ENCODE data around the gene COA5.

Gene COA5

GRCh38 chr2:98571796-98572195 is 36.5 kb downstream of the COA5 start:
- no peak for DNase-seq (ENCODE audit: low read depth)

GRCh38 chr2:98571121-98571701 is 37.1 kb downstream of the COA5 start:
- DNase-seq (ENCODE audit: low read depth), result no peak

GRCh38 chr2:98570356-98570755 is 38.0 kb downstream of the COA5 start:
- DNase-seq (ENCODE audit: low read depth), result no peak

DNA sequence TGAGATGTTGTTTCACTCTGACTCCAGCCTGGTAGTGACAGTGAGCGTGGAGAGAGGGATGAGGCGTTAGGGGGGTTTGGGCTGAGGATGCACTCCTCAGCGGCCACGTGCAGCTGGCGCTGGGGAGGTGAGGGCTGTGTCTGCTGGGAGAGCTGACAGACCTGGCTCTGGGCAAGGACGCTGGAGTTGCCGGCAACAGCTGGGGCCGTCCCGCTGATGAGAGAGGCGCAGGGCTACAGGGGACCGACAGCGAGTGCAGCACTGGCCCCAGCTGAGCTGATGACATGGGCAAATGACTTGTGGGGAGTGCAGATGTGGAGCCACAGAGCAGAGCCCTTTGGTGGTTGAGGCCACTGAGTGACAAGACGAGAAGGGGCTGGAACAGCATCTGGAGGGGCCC is 38.4 kb downstream of the COA5 start:
- DNase-seq (ENCODE audit: low read depth), result no peak

GRCh38 chr2:98569197-98569793 is 39.0 kb downstream of the COA5 start:
- DNase-seq (ENCODE audit: low read depth), result no peak

GRCh38 chr2:98568161-98568956 is 40.0 kb downstream of the COA5 start:
- DNase-seq (ENCODE audit: low read depth), result peak; percentile 58

- DNase-seq (ENCODE audit: low read depth), result no peak
Observed at GRCh38 chr2:98565941-98566340, 42.4 kb downstream of the COA5 start.

GRCh38 chr2:98565286-98565860 is 42.9 kb downstream of the COA5 start:
- DNase-seq (ENCODE audit: low read depth), result no peak

- no peak for DNase-seq (ENCODE audit: low read depth)
Observed at GRCh38 chr2:98564541-98565132, 43.7 kb downstream of the COA5 start.

DNA sequence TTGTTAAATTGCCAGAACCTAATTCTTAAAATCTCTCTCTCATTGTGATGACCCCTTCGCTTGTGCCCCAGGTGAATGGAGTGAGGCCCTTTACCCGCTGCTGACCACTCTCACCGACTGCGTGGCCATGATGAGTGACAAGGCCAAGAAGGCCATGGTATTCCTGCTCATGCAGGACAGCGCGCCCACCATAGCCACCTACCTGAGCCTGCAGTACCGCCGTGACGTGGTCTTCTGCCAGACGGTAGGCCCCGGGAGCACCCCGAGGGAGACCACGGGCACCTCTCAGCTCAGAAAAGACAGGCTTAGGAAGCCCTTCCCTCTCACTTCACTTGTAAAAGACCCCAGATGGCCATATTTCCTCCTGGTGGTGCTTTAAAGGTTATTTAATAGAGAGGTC is 44.9 kb downstream of the COA5 start:
- no peak for DNase-seq (ENCODE audit: low read depth)

- no peak for DNase-seq (ENCODE audit: low read depth)
Observed at GRCh38 chr2:98561902-98562695, 46.2 kb downstream of the COA5 start.

- DNase-seq (ENCODE audit: low read depth), result no peak
Observed at GRCh38 chr2:98561018-98561417, 47.3 kb downstream of the COA5 start.

GRCh38 chr2:98560256-98560771 is 48.0 kb downstream of the COA5 start:
- DNase-seq (ENCODE audit: low read depth), result peak; percentile 92

- no peak for DNase-seq (ENCODE audit: low read depth)
Observed at GRCh38 chr2:98559581-98559980, 48.7 kb downstream of the COA5 start.

DNA sequence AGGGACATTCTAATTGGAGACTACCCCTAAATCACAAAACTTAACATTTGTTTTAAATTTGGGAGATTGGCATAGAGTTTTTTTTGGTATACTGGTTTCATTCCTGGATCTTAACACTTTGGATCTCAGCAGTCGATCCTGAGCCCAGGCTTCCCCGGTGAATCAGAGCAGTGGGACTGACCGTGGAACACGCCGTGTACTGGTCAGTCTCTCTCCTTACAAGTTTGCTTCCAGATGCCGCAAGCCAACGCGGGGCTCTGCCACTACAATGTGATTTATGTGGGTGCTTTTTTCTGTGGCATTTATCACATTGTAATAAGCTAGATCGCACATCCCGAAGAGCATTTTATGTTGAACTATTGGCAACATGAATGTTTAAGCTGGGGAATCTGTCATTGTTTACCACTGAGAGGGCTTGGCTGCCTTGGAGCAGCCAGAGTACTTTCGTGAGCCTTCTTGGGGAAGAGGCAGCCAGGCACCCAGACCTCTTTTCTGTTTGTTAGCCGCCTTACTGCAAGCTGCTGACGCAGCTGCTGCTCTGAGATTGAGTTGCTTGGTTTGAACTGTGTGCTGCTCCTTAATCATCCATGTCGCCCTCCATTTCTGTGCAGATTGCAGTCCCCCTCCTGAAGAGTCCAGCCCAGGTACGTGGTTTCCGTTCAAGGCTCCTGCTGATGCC is 49.3 kb downstream of the COA5 start:
- no peak for DNase-seq (ENCODE audit: low read depth)

- no peak for DNase-seq (ENCODE audit: low read depth)
Observed at GRCh38 chr2:98556344-98557033, 51.8 kb downstream of the COA5 start.

DNA sequence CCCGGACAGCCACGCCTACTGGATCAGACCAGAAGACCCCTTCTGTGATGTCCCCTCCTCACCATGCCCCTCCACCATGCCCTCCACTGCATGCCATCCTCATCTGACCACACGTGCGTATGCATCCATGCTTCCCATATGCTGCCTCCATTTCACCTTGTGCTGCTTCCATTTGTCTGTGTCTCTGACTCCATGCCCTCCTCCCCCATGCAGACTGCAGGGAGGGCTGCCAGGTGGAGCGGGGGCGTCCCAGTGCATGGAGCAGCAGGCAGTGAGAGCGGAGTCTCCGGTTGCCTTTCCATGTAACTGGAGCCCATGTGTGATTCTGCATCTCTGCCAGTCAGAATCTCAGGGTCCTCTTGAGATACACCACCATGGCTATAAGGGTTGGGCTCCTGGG is 52.6 kb downstream of the COA5 start:
- DNase-seq (ENCODE audit: low read depth), result no peak

GRCh38 chr2:98554116-98554861 is 54.0 kb downstream of the COA5 start:
- DNase-seq (ENCODE audit: low read depth), result no peak

DNA sequence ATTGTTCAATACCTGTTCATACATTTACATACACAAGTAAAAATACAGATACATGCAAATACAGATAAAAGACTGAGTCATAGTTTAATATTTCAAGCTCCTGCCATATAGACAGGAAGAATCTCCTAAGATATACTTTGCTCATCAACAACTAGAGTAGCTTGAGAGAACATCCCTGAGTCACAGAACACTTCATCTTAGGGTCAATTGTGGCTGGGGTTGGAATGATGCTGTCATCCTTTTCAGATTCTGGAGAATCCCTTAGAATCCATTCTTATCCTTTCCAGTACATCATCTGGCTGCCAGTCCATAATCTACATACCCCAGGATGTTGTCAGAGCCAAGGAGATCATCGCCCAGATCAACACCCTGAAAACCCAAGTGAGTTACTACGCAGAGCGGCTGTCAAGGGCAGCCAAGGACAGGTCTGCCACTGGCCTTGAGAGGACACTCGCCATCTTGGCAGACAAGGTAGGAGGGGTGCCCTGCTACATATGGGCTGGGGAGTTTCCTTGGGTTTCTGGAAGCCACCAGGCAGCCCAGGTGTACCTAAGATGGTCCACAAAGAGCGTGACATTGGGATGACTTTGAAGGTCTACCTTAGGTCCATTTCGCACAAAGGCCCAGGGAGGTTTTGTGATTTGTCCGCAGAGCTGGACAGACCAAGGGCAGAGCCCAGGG is 55.7 kb downstream of the COA5 start:
- DNase-seq (ENCODE audit: low read depth), result peak; percentile 99
